Stimulated activated CD8-positive, alpha-beta memory T cell treated with anti-CD3 and anti-CD28 coated beads, Interleukin-12 subunit alpha, Interleukin-12 subunit beta, amount 100 ng/mL, for 4 hours (primary cell): ENCODE data around the gene USP27X.

Experiments
- DNase-seq: peaks from one replicate; pipeline ENCODE4 v3.0.0-alpha.2; 2020; ENCODE audit warnings: low read depth

Gene USP27X

DNA sequence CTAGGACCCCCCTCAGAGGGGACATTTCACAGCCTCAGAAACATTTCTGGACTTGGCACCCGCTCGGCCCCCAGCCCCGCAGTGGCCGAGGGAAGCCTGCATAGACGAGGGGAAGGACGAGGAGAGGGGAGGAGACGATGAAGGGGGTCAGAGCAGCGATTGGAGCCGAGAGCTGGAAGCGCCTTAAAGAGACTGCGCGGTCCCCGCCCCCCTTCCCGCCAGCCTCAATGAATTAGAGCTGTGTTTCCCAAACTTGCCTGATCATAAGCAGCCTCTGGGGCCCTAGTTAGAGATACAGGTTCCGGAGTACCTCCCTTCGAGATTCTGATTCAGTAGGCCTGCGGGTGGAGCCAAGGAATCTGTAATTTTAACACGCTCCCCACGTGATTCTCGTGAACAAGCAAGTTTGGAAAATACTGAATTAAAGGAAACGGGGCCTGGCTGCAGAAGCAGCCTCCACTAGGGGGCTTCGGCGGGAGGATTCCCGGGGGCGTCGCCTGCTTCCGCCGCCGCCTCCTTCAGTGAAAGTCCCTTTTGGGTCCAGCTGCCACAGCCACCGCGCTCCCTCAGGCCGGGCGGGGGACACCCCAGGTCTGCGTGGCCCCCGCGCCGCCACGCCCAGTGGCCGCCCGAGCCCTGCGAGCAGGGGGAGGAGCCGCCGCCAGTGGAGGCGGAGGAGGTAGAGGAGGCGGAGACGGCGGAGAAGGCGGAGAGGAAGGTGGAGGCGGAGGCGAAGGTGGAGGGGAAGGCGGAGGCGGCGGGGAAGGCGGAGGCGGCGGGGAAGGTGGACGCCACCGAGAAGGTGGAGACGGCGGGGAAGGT is at the start of gene USP27X:
TSS of gene USP27X (plus strand) at position 651 of the 822 bp plus-strand sequence. CDS start 824 bp downstream, outside the sequence.
- DNase-seq = peak; percentile 66

DNA sequence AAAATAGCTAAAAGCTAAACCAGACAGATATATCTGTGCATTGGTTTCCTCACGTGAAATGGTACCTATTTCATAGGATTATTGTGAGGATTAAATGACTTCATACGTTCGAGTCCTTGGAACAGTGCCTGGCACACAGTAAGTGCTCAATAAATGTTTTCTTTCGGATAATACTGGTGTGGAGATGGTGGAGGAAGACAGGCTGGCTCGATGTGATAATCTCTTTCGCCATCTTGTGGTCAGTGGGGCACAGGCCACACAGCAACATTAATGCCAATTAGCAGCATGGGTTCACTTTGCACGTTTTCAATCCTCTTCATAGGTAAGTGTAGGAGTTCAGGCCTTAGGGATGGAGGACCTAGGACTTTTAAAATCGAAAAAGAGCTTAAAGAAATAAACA is 40.9 kb upstream of the USP27X start:
- no peak for DNase-seq

DNA sequence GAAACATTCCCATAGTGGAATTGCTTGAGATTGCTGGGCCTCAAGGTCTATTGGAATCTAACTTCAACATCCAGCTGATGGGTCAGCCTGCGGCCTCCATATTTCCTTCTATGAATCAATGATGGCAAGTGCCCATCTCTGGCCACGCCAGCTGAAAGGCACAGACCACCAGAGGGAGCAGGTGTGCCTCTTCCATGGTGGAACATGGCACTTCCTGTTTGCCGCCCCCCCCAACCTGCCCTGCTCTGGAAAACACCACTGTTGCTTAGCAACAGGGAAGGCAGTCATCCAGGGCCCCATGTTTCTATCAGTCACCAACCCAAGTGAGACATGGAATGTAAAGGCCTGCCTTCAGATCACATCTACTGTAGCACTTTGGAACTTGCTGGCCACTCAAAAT is 38.6 kb upstream of the USP27X start:
- DNase-seq = peak; percentile 8

DNA sequence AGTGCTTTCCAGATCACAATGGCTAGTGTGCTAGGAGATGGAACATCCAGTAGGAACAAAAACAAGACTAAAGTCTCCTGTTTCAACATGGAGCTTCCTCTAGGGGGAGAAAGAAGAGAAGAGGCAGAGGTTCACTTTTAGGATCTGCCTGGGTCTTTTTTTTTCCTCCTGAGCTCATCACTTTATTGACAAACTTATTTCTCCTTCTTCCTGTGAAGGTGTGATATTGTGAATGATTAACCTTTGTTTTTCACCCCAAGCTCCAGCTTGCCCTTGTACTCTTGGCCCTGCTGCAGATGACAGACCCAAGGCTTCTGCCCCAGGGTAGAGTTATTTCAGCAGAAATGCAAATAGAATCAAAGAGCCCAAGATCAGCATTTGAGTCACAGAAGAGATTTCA is 36.7 kb upstream of the USP27X start:
- DNase-seq = no peak

DNA sequence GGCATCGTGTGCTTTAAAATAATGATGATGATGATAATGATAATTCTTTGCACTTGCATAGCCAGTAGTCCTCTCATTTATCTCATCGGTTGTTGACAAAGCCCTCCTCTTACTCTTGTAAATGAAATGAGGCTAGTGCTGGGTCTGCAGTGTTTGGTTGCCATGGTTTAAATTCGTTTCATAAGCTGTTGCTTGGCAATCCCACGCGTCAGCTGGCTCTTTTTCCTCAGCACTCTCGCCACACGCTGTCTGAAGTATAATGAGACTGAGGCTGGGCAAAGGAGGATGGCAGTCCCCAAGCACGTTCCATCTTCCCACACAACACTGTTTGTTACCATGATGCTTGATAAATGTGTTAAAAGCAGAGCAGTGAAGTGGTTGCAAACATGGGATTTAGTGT is 34.7 kb upstream of the USP27X start:
- DNase-seq = no peak

DNA sequence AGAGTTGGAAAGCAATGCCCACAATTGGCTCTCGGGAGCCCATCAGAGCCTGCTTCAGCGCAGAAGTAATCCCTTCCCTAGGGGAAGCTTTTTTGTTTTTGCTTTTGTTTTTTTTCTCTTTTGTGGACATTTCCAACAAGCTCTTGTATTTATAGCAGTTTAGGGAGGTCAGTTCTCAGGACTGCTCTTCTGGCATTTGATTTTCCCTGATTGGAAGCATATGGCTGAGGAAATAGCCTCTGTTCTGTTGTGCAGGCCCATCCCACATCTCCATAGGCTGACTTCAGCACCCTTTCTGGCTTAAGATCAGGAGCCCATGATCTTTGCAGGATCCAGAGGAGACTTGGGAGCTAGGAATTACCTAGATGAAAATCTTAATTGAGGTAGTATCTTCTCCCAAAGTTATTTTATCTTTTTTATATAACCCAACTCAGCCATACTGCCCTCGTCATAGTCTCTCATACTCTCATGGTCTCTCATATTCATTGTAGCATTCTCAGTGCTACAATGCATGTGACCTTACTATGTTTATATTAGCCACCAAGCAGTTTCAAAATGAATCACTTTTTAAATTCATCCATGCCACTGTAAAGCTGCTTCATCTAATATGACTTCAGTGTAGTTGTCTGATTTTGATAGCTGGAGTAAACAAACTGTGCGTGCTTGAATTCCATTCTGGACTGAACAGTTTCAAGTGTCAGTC is 33.4 kb upstream of the USP27X start:
- DNase-seq = no peak

DNA sequence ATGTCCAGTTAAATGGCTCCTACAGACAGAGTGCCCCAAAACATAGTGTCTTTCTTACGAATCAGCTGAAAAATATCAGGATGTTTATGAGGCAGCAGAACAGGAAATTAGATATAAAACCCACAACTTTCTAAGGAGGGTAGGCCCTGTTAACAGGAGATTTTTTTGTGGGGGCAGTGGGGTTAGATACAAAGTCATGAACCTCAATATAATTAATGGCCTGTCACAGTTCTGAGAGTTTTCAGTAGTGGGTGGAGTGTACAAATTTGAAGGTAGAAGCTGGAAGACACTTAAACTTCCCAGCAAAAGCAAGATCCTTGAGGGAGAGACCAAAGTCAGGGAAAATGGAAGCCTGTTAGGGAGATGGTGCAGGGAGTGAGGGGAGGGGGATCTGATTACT is 32.8 kb upstream of the USP27X start:
- no peak for DNase-seq

DNA sequence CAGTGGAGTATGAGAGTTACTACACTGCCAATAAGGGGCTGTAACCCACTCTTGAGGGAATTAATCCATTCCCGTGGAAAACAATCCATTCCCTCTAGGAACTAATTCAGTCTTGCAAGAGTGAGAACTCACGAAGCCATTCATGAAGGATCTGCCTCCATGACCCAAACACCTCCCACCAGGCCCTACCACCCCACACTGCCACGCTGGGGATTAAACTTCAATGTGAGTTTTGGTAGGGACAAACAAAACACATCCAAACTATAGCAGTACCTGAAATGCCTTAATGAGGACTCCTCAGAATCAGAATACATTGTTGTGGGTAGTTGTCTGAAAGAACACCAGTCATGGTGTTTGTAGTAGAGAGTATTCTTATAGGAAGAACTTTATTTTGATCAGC is 31.0 kb upstream of the USP27X start:
- no peak for DNase-seq

DNA sequence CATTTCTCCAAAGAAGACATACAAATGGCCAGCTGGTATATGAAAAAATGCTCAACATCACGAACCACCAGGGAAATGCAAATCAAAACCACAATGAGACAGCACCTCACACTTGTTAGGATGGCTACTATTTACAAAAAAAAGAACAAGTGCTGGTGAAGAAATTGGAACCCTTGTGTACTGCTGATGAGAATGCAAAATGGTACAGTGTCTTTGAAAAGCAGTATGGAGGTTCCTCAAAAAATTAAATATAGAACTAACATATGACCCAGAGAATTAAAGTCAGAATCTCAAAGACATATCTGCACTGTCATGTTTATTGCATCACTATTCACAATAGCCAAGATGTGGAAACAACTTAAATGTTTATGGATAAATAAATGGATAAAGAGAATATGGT is 29.3 kb upstream of the USP27X start:
- DNase-seq = no peak

DNA sequence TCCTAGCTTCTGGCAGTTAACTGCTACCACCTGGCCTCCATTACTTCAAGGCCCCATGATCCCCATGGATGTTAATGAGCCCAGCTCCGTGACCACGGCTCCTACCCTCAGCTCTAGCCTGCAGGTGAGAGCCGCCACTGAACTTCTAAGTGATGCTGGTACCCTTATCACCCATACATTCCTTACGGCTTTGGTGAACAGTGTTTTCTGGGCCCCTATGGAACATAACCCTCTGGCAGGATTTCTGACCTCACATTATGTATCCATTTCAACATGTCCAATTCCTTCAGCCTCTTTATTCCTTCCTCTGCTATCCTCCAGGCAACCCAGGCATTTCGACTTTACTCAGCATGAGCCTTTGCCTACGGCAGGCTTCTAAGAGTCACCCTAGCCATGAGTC is 25.6 kb upstream of the USP27X start:
- no peak for DNase-seq

DNA sequence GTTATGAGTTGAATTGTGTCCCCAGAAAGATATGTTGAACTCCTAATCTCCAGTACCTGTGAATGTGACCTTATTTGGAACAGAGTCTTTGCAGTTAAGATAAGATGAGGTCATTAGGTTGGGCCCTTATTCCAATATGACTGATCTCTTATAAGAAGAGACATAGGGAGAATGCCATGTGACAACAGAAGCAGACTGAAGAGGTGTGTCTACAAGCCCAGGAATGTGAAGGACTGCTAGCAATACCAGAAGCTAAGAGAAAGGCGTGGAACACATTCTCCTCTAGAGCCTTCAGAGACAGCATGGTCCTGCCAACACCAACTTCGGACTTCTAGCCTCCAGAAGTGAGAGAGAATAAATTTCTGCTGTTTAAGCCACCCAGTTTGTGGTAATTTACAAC is 22.5 kb upstream of the USP27X start:
- DNase-seq = no peak

DNA sequence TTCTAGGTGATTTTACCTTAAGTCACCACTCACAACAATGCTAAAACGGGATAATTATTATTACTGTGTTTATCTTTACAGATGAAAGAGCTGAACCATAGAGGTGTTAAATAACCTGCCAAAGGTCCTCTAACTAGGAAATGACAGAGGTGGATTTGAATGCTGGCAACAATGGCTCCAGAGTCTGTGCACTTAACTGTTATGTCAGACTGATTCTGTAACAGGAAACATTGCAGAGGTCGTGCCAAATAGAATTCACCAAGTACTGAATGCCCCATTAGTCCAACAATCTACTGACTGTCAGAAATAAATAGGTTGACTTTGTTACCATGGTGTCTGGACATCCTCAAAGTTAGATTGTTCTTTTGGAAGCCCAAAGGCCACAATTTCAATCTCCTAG is 20.9 kb upstream of the USP27X start:
- DNase-seq = no peak

DNA sequence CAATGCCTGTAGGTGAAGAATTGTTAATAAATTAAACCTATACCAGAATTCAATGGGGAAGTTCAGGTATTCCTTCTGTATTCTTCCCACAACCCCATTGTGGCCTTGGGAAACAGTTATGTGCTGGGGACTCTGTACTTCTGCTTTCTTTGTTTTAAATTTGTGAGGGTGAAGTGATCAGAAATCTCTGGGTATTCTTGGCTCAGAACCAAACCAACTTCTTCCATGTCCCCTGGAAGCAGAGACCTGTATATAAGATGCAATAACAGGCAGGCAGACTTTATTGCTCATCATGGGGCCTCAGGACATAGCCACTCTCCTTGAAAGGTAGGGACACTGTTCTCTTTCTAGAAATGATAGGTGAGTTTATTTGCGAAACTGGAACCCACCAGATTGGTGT is 19.8 kb upstream of the USP27X start:
- no peak for DNase-seq

DNA sequence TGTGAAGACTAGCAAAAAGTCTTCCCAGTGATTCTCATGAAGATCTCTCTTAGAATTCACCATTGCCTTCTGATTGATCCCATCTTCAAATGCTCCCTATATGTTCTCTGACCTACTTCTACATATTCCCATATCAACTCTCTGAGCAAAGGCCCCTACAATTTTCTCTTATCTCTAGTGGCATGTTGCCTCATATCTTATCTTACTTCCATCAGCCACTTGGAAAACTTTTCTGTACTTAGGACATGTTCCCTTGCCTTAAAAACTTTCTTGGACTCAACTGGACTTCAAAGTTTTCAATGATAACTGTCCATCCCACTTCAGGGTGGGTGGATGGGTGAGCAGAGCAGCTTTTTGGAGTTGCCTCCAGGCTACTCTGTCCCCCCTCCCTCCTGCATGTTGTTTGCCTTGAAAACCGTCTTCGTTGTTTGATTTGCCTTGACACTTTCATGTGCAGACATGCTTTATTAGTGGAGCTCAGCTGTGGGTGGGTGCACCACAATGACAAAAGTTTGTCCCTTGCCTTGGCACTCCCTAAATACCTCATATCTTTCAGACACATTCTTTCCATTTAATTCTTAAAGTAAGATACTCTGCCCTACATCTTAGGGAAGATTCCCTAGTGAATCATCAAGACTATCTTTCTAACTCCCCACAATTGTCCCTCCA is 18.3 kb upstream of the USP27X start:
- DNase-seq = no peak

DNA sequence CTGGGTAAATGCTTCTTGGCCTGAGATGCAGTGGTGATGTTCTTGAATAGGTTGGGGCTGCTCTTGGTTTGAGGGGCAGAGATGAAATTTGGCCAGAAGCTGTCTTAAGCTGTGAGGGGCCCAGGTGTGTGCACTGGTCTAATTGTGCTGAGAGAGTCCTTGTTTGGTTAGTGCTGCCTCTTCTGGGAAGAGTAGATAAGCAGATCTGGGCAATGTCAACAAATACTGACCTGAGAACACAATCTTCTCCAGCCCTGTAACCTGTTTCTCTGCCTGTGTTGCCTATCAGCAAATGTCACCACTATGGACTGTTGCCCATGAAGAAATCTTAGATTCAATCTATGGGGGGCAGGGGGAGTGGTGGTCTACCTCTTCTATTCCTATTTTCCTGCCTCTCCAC is 17.2 kb upstream of the USP27X start:
- DNase-seq = no peak

DNA sequence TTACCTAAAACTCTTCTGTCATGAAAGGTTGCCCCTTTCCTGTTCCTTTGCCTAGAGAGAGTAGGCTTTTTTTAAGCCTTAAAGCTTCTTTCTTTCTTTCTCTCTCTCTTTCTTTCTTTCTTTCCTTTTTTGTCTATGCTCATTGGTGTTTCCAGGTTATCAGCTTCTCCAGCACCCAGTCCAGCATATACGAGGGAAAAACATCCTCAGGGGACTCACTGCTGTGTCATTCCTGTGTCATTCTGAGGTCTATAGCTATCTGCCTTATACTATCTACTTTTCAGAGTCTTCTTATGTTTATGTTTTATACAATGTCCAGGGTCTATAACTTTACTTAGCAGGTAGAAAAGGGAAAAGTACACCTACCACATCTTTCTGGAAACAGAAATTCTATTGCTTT is 10.5 kb upstream of the USP27X start:
- DNase-seq = no peak

DNA sequence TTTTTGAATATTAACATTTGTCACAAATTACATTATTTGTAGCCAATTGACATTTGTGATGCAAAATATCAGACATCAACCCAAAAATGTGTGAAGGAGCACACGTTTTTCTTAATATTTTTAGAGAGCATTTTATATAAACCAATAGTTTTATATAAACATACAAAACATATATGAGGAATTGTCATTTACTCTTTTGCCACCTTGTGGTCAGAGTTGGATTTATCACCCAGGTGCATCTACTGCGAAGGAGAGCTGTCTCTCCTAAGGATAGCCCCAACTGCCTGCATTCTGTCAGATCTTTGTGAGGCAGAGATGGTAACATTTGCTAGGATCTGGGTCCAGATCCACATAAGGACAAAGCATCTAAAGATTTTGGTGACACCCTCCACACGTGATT is 2.5 kb upstream of the USP27X start:
- no peak for DNase-seq

DNA sequence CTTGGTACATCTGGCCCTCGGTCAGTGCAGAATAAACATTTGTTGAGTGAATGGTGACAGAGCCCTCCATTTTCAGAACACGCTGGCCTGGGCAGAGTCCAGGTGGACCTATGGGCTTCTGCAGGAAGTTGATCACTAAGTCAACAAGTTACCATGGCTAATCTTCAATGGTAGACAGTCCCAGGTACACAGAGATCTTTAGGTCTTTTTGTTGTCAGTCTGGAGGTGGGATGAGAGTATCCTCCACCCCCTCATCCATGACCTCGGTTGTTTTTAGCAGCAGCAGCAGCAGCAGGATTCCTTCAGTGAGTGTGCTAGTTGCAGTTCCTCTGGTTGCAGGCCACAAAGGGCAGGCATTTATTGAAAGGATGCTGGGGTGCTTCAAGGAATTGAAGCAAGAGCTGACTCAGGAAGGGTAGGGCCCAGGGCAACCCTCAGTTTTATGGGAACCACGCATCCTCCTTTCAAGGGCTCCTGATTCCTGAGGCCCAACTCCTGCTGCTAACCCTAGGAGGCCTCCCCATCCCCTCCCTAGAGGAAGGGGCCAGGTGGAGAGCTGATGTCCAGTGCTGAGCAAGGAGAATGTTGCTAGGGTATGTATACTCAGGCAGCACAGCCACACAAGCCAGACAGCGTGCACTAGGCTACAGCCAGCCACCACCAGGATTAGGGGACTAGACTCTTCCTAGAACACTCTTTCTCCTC is 1.7 kb upstream of the USP27X start:
- no peak for DNase-seq

DNA sequence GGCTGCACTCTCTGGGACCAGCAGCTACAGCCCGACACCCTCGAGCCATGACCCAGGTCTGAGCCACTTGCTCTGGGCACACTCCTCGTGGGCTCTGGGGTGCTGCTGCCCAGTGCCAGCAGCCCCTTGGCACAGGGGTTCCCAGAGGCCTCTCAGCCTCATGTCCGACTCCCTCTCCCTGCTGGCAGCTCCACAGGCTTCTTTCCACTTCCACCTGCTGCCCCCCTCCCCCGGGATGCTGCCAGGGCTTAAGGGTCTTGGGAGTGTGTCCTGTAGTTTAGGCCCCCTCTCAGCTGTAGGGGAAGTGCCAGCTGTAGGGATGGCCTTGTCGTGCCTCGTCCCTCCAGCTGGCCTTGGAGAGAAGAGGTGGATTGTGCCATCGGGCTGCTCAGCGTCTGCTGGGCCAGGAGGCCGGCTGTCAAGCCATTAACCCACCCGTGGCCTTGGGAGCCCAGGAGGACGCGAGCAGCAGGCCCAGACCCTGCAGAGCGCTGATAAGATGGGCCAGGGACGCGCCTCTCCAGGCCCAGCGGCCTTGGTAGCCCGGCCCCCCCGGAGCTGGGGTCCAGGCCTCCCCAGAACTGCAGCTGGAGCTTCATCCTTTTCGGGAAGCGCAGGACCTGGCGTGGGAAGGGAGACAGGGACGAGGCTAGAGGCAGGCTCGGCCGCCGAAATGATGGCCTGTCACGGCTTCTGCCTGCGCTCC is 1.0 kb upstream of the USP27X start:
- DNase-seq = no peak

DNA sequence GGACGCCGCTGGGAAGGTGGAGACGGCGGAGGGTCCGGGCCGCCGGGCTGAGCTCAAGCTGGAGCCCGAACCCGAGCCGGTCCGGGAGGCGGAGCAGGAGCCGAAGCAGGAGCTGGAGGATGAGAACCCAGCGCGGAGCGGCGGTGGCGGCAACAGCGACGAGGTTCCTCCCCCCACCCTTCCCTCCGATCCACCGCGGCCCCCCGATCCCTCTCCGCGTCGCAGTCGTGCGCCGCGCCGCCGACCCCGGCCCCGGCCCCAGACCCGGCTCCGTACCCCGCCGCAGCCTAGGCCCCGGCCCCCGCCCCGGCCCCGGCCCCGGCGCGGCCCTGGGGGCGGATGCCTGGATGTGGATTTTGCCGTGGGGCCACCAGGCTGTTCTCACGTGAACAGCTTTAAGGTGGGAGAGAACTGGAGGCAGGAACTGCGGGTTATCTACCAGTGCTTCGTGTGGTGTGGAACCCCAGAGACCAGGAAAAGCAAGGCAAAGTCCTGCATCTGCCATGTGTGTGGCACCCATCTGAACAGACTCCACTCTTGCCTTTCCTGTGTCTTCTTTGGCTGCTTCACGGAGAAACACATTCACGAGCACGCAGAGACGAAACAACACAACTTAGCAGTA is 483 bp downstream of the USP27X start:
- DNase-seq = no peak

DNA sequence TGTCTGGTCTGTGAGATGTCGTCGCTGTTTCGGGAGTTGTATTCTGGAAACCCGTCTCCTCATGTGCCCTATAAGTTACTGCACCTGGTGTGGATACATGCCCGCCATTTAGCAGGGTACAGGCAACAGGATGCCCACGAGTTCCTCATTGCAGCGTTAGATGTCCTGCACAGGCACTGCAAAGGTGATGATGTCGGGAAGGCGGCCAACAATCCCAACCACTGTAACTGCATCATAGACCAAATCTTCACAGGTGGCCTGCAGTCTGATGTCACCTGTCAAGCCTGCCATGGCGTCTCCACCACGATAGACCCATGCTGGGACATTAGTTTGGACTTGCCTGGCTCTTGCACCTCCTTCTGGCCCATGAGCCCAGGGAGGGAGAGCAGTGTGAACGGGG is 1.4 kb downstream of the USP27X start:
- DNase-seq = no peak
